HepG2 (cell line): ENCODE measurements around the gene FUT3. TPM values are rescaled to one million over a fixed set of nuclear protein-coding genes. Genes with fewer than 3 reads are reported as not detected.

Experiments used
- ASH2L ChIP-seq: fragments of 300-600, 200-600 bp; sonication (generic); IDR thresholded peaks from 2 replicates; pipeline ENCODE4 v1.7.0; 2017; ENCODE audit warnings: low read depth, mild to moderate bottlenecking, moderate library complexity, mixed read lengths, low read length; ENCODE audit not compliant: insufficient read length
- CHCHD3 ChIP-seq: sonication (generic); formaldehyde crosslinking; IDR thresholded peaks from 2 replicates; pipeline ENCODE4 v1.8.0; 2022; ENCODE audit warnings: mild to moderate bottlenecking, missing genetic modification reagents, moderate library complexity
- DRAP1 ChIP-seq: IDR thresholded peaks from 2 replicates; pipeline ENCODE4 v1.6.1; 2016; ENCODE audit warnings: missing genetic modification reagents, missing compliant biosample characterization
- EEA1 ChIP-seq: sonication (generic); formaldehyde crosslinking; IDR thresholded peaks from 2 replicates; pipeline ENCODE4 v1.5.1; 2020; ENCODE audit warnings: mild to moderate bottlenecking, missing genetic modification reagents, borderline replicate concordance
- HNF4A ChIP-seq: sonication (generic); formaldehyde crosslinking; IDR thresholded peaks from 2 replicates; pipeline ENCODE4 v1.4.0; 2020; ENCODE audit warnings: missing genetic modification reagents
- HOXA5 ChIP-seq: sonication (generic); formaldehyde crosslinking; IDR thresholded peaks from 2 replicates; pipeline ENCODE4 v1.4.0; 2020; ENCODE audit warnings: missing genetic modification reagents
- MAFK ChIP-seq, 2 experiments: IDR thresholded peaks in 1 of 2; conservative IDR thresholded peaks in 1 of 2; 2 replicates each; pipeline ENCODE4 v1.6.1; 2011; ENCODE audit warnings: improper control_type of control experiment in 2 of 2, low read length in 2 of 2
- NBN ChIP-seq: fragments of 450-650 bp; conservative IDR thresholded peaks from 2 replicates; pipeline ENCODE4 v1.6.1; 2017
- RERE ChIP-seq: IDR thresholded peaks from 2 replicates; pipeline ENCODE4 v1.6.1; 2016; ENCODE audit warnings: low read depth, missing genetic modification reagents, missing compliant biosample characterization
- SIX4 ChIP-seq: sonication (generic); formaldehyde crosslinking; IDR thresholded peaks from 2 replicates; pipeline ENCODE4 v1.4.0; 2020; ENCODE audit warnings: missing genetic modification reagents
- SKI ChIP-seq: fragments of 450-650 bp; IDR thresholded peaks from one replicate; pipeline ENCODE4 v1.6.1; 2018; ENCODE audit warnings: mild to moderate bottlenecking; ENCODE audit not compliant: partially characterized antibody
- SMAD9 ChIP-seq: sonication (generic); formaldehyde crosslinking; IDR thresholded peaks from 2 replicates; pipeline ENCODE4 v1.5.1; 2020; ENCODE audit warnings: mild to moderate bottlenecking, missing genetic modification reagents
- SMYD3 ChIP-seq: sonication (generic); formaldehyde crosslinking; IDR thresholded peaks from 2 replicates; pipeline ENCODE4 v1.8.1; 2023; ENCODE audit warnings: mild to moderate bottlenecking, missing genetic modification reagents
- TOE1 ChIP-seq: sonication (generic); formaldehyde crosslinking; IDR thresholded peaks from 2 replicates; pipeline ENCODE4 v1.4.0; 2020; ENCODE audit warnings: mild to moderate bottlenecking, missing genetic modification reagents
- ZBTB49 ChIP-seq: sonication (generic); formaldehyde crosslinking; IDR thresholded peaks from 2 replicates; pipeline ENCODE4 v1.4.0; 2020; ENCODE audit warnings: missing genetic modification reagents, borderline replicate concordance
- ZBTB7B ChIP-seq: sonication (generic); formaldehyde crosslinking; IDR thresholded peaks from 2 replicates; pipeline ENCODE4 v1.4.0; 2020; ENCODE audit warnings: missing genetic modification reagents
- ZFP1 ChIP-seq: IDR thresholded peaks from 2 replicates; pipeline ENCODE4 v1.6.1; 2016
- ZKSCAN8 ChIP-seq: IDR thresholded peaks from 2 replicates; pipeline ENCODE4 v1.6.1; 2016; ENCODE audit warnings: borderline replicate concordance, missing genetic modification reagents, missing compliant biosample characterization
- ZNF12 ChIP-seq: sonication (generic); formaldehyde crosslinking; IDR thresholded peaks from 2 replicates; pipeline ENCODE4 v1.5.0; 2020; ENCODE audit warnings: missing genetic modification reagents
- ZNF432 ChIP-seq: sonication (generic); formaldehyde crosslinking; IDR thresholded peaks from 2 replicates; pipeline ENCODE4 v1.5.0; 2020; ENCODE audit warnings: missing genetic modification reagents, mild to moderate bottlenecking, borderline replicate concordance
- ZNF460 ChIP-seq: sonication (generic); formaldehyde crosslinking; IDR thresholded peaks from 2 replicates; pipeline ENCODE4 v1.5.1; 2020; ENCODE audit warnings: missing genetic modification reagents, mild to moderate bottlenecking, borderline replicate concordance
- ZNF496 ChIP-seq: sonication (generic); formaldehyde crosslinking; IDR thresholded peaks from 2 replicates; pipeline ENCODE4 v1.8.1; 2023; ENCODE audit warnings: mild to moderate bottlenecking, moderate library complexity, missing genetic modification reagents; ENCODE audit not compliant: insufficient replicate concordance
- ZNF720 ChIP-seq: sonication (generic); formaldehyde crosslinking; IDR thresholded peaks from 2 replicates; pipeline ENCODE4 v1.4.0; 2020; ENCODE audit warnings: missing genetic modification reagents
- ZSCAN30 ChIP-seq: sonication (generic); formaldehyde crosslinking; IDR thresholded peaks from 2 replicates; pipeline ENCODE4 v1.5.0; 2020; ENCODE audit warnings: mild to moderate bottlenecking, missing genetic modification reagents
- ZSCAN31 ChIP-seq: sonication (generic); formaldehyde crosslinking; IDR thresholded peaks from 2 replicates; pipeline ENCODE4 v1.5.0; 2020; ENCODE audit warnings: low read depth, mild to moderate bottlenecking, missing genetic modification reagents
- polyA plus RNA-seq, 8 experiments: library from polyadenylated mRNA; depleted of rRNA in 3 of 8; stranded (reverse) in 7 of 8; unstranded in 1 of 8; fragments of >200 nt; fragmentation: Illumina TruSeq in 4 of 8; extraction: Trizol in 4 of 8; gene quantifications; 2 replicates each; pipeline versions ENCODE4 v1.2.1 to v1.2.3, GENCODE V29; 2011 to 2016; ENCODE audit warnings: low read depth in 4 of 8, missing spikeins in 1 of 8, mixed read lengths in 1 of 8; ENCODE audit not compliant: insufficient read depth in 1 of 8
- total RNA-seq, 5 experiments: library from RNA; depleted of rRNA; stranded (reverse); fragments of >200 nt; fragmentation: Illumina TruSeq; extraction: Trizol; gene quantifications; 2 replicates each; pipeline ENCODE4 v1.2.3, GENCODE V29; 2016; ENCODE audit warnings: low read depth in 1 of 5

The FUT3 gene
- total and polyA plus RNA-seq, 2 of the 13 experiments (the other 11 are each of a cell fraction or from before 2014, with no cell fraction given), result 0.53 to 1.1 TPM

- peak; percentile 48 for TF ChIP-seq ASH2L
- peak; percentile 82; the same call in 1 of the 2 replicates for TF ChIP-seq ZBTB7B
- peak; percentile 82 for TF ChIP-seq SIX4 (CRISPR knock-in tag)
- no peak for TF ChIP-seq CHCHD3 (CRISPR knock-in tag)
- peak; percentile 87 for TF ChIP-seq RERE (CRISPR knock-in tag)
- no peak for TF ChIP-seq EEA1 (CRISPR knock-in tag)
- TF ChIP-seq HOXA5 (CRISPR knock-in tag), result peak; percentile 89
- TF ChIP-seq ZSCAN30 (CRISPR knock-in tag), result no peak
- TF ChIP-seq MAFK (conservative IDR thresholded peaks at IDR 0.05 in 1 of 2, IDR thresholded peaks at IDR 0.05 in 1 of 2; ENCODE audit: low read length in 2 of 2), result no peak
- TF ChIP-seq SMYD3 (CRISPR knock-in tag), result peak; percentile 55; the same call in 1 of the 2 replicates
- TF ChIP-seq HNF4A (CRISPR knock-in tag), result peak; percentile 98
- TF ChIP-seq ZKSCAN8 (CRISPR knock-in tag), result peak; percentile 95
- 0 out of 2 replicates have a peak, but pooled peaks have one; percentile 85 for TF ChIP-seq TOE1
- no peak for TF ChIP-seq ZNF432 (CRISPR knock-in tag)
- TF ChIP-seq ZNF720, result no peak
- peak; percentile 99 for TF ChIP-seq ZNF460 (CRISPR knock-in tag)
- TF ChIP-seq SKI, result peak; percentile 87
- no peak for TF ChIP-seq SMAD9 (CRISPR knock-in tag)
- no peak for TF ChIP-seq ZNF496 (CRISPR knock-in tag)
- TF ChIP-seq ZNF12 (CRISPR knock-in tag), result peak; percentile 85; the same call in 1 of the 2 replicates
- TF ChIP-seq ZBTB49 (CRISPR knock-in tag), result peak; percentile 67; the same call in 1 of the 2 replicates
- TF ChIP-seq DRAP1, result peak; percentile 51; the same call in 1 of the 2 replicates
- no peak for TF ChIP-seq NBN
- TF ChIP-seq ZSCAN31, result no peak; the same call in 1 of the 2 replicates
- TF ChIP-seq ZFP1, result peak; percentile 90
These were observed 19.7 kb upstream of the FUT3 start (continued) for GRCh38 chr19:5870986-5871394.
